ENCODE measurements around the gene HMGA1.

DNA sequence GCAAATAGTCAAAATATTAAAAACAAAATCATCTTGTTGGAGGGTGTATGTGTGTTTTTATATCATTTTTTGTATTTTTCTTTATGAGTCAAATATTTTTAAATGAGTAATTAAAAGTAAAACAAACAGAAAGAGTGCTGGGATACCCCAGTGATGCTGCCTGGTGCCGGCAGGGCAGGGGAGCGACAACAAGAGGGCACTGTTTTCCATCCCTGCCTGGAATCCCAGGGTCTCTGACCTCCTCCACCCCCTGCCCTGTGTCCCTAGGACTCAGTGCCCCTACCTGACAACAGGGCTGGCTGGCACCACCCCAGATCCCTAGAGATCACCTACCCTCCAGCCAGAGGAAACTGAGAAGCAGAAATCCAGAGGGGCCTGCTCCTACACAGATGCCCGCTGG, 41.9 kb upstream of the HMGA1 start:
- TF ChIP-seq EZH2phosphoT487 (IDR thresholded peaks at IDR 0.05; ENCODE audit: insufficient read depth, low read depth) (no peak), EZH2 (IDR thresholded peaks at IDR 0.05; ENCODE audit: insufficient read depth, poor library complexity, severe bottlenecking) (no peak)
